Measurements from ENCODE around the gene TMED10. TPM values are rescaled to one million over a fixed set of nuclear protein-coding genes. Genes with fewer than 3 reads are reported as not detected.

Gene TMED10
- total and polyA plus RNA-seq, 2 donors (not counting 1 experiment from before 2014, with no cell fraction given): 223 to 333 TPM

DNA sequence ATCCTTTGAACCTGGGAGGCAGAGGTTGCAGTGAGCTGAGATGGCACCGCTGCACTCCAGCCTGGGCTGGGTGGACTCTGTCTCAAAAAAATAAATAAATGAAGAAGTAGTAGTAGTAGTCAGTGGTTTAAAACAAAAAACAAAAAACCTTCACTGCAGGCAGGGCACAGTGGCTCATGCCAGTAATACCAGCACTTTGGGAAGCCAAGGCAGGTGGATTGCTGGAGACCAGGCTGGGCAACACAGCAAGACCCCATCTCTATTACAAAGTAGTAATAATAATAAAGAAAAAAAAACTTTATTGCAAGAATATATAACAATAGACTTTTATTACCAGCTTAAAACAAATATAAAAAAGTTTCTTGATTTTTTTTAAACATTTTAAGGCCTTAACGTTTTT, 35.8 kb downstream of the TMED10 start:
- Histone ChIP-seq H4K20me1 (ENCODE audit: control insufficient read depth, extremely low read depth, insufficient read depth, low read length) (no peaks in the 10 kb centered on the region), H2AFZ (ENCODE audit: low read length) (no peak overlapping the region), H3K9ac (ENCODE audit: insufficient read depth, low read length) (no peak overlapping the region), H3K36me3 (ENCODE audit: control insufficient read depth, insufficient read depth, low read length) (peaks cover 1% of the 10 kb centered on the region), H3K4me3 (replicated peaks in 1 of 4; ENCODE audit: control extremely low read depth in 1 of 4, insufficient read depth in 1 of 4, low read depth in 3 of 4, low read length in 4 of 4) (no peak overlapping the region), H3K4me1 (ENCODE audit: control insufficient read depth, extremely low read depth, insufficient read depth, low read length) (no peaks in the 10 kb centered on the region), H3K9me3 (ENCODE audit: control insufficient read depth, insufficient read depth, low read depth, low read length) (no peaks in the 10 kb centered on the region), H3K27ac (ENCODE audit: insufficient read depth, low read length) (no peak overlapping the region), H3K79me2 (ENCODE audit: control insufficient read depth, insufficient read depth, low read length) (peaks cover 4% of the 10 kb centered on the region), H3K27me3 (ENCODE audit: control insufficient read depth, insufficient read depth, low read length) (no peaks in the 10 kb centered on the region), H3K4me2 (ENCODE audit: extremely low read depth, insufficient read depth, low read length) (no peak overlapping the region)
- TF ChIP-seq EZH2 (IDR thresholded peaks at IDR 0.05; ENCODE audit: low read length, missing control alignments) (no peak), CTCF (conservative IDR thresholded peaks at IDR 0.05 in 1 of 2, IDR thresholded peaks at IDR 0.05 in 1 of 2; ENCODE audit: low read depth in 1 of 2, low read length in 2 of 2) (no peak)
- DNase-seq (ENCODE audit: low read depth in 2 of 2): no peak

- Histone ChIP-seq H3K9ac (ENCODE audit: insufficient read depth, low read length) (no peak overlapping the region), H3K9me3 (ENCODE audit: control insufficient read depth, insufficient read depth, low read depth, low read length) (no peaks in the 10 kb centered on the region), H3K27me3 (ENCODE audit: control insufficient read depth, insufficient read depth, low read length) (no peaks in the 10 kb centered on the region), H3K4me2 (ENCODE audit: extremely low read depth, insufficient read depth, low read length) (no peak overlapping the region), H3K79me2 (ENCODE audit: control insufficient read depth, insufficient read depth, low read length) (peaks cover 2% of the 10 kb centered on the region), H3K36me3 (ENCODE audit: control insufficient read depth, insufficient read depth, low read length) (peaks cover 4% of the 10 kb centered on the region), H2AFZ (ENCODE audit: low read length) (no peak overlapping the region), H3K4me3 (replicated peaks in 1 of 4; ENCODE audit: control extremely low read depth in 1 of 4, insufficient read depth in 1 of 4, low read depth in 3 of 4, low read length in 4 of 4) (no peak overlapping the region), H3K4me1 (ENCODE audit: control insufficient read depth, extremely low read depth, insufficient read depth, low read length) (no peaks in the 10 kb centered on the region), H3K27ac (ENCODE audit: insufficient read depth, low read length) (no peak overlapping the region), H4K20me1 (ENCODE audit: control insufficient read depth, extremely low read depth, insufficient read depth, low read length) (no peaks in the 10 kb centered on the region)
- no peak for DNase-seq (ENCODE audit: low read depth in 2 of 2)
- TF ChIP-seq CTCF (conservative IDR thresholded peaks at IDR 0.05 in 1 of 2, IDR thresholded peaks at IDR 0.05 in 1 of 2; ENCODE audit: low read depth in 1 of 2, low read length in 2 of 2): no peak
- no peak for TF ChIP-seq EZH2 (IDR thresholded peaks at IDR 0.05; ENCODE audit: low read length, missing control alignments)
Observed at GRCh38 chr14:75139185-75139584, 37.2 kb downstream of the TMED10 start.

DNA sequence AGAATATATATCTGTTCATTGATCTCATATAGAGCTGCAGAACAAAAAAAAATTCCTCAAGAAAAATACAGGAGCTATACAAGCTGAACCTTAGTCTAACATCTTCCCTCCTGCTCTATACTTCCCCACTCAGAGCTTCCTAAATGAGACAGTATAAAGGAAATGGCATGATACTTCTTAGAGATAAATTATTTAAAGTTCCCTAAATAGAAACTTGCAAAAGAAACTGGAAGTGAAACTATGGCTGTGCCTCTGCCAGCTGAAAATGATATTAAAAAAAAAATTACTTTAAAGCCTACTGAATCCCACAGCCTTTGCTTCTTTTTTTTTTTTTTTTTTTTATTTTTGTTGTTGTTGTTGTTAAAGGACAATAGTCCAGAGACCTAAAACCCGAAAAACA, 37.9 kb downstream of the TMED10 start:
- Histone ChIP-seq H3K27ac (ENCODE audit: insufficient read depth, low read length) (no peak overlapping the region), H3K36me3 (ENCODE audit: control insufficient read depth, insufficient read depth, low read length) (peaks cover 4% of the 10 kb centered on the region), H3K9ac (ENCODE audit: insufficient read depth, low read length) (no peak overlapping the region), H2AFZ (ENCODE audit: low read length) (no peak overlapping the region), H3K4me2 (ENCODE audit: extremely low read depth, insufficient read depth, low read length) (no peak overlapping the region), H3K9me3 (ENCODE audit: control insufficient read depth, insufficient read depth, low read depth, low read length) (no peaks in the 10 kb centered on the region), H3K4me1 (ENCODE audit: control insufficient read depth, extremely low read depth, insufficient read depth, low read length) (no peaks in the 10 kb centered on the region), H3K4me3 (replicated peaks in 1 of 4; ENCODE audit: control extremely low read depth in 1 of 4, insufficient read depth in 1 of 4, low read depth in 3 of 4, low read length in 4 of 4) (no peak overlapping the region), H4K20me1 (ENCODE audit: control insufficient read depth, extremely low read depth, insufficient read depth, low read length) (no peaks in the 10 kb centered on the region), H3K79me2 (ENCODE audit: control insufficient read depth, insufficient read depth, low read length) (peaks cover 2% of the 10 kb centered on the region), H3K27me3 (ENCODE audit: control insufficient read depth, insufficient read depth, low read length) (no peaks in the 10 kb centered on the region)
- DNase-seq (ENCODE audit: low read depth in 2 of 2): peak in 1 of 2 donors; percentile 6
- TF ChIP-seq CTCF (conservative IDR thresholded peaks at IDR 0.05 in 1 of 2, IDR thresholded peaks at IDR 0.05 in 1 of 2; ENCODE audit: low read depth in 1 of 2, low read length in 2 of 2) (no peak), EZH2 (IDR thresholded peaks at IDR 0.05; ENCODE audit: low read length, missing control alignments) (no peak)
